Lower lobe of right lung (tissue), 2 donors: ENCODE measurements around the gene INPP4A. TPM values are rescaled to one million over a fixed set of nuclear protein-coding genes. Genes with fewer than 3 reads are reported as not detected.

Experiments
- ATAC-seq, 2 donors: fragments of 200-7000 bp; cut with Tn5 transposase; one replicate each; pipeline ENCODE4 v1.9.1; 2020 to 2022; ENCODE audit warnings: mild to moderate bottlenecking in 2 of 2, moderate library complexity in 2 of 2
- DNase-seq: peaks from one replicate; pipeline ENCODE4 v3.0.0-alpha.2; 2020
- H3K27ac ChIP-seq: fragments of 200-600 bp; one replicate; pipeline ENCODE4 v1.8.0; 2022
- H3K27me3 ChIP-seq: fragments of 200-600 bp; one replicate; pipeline ENCODE4 v1.8.0; 2022; ENCODE audit warnings: low read depth
- H3K36me3 ChIP-seq: fragments of 200-600 bp; one replicate; pipeline ENCODE4 v1.8.0; 2022; ENCODE audit warnings: mild to moderate bottlenecking
- H3K4me1 ChIP-seq: fragments of 200-600 bp; one replicate; pipeline ENCODE4 v1.8.0; 2022
- H3K4me3 ChIP-seq: fragments of 200-600 bp; one replicate; pipeline ENCODE4 v1.8.0; 2022; ENCODE audit warnings: mild to moderate bottlenecking
- H3K9me3 ChIP-seq: fragments of 200-600 bp; one replicate; pipeline ENCODE4 v1.8.0; 2022
- intact Hi-C: fragments of 100-400 bp; cut with DNase I; formaldehyde crosslinking; loops from one replicate; pipeline ENCODE4 v1.11.0; 2022
- total RNA-seq: library from RNA; stranded (reverse); fragmentation: NEBNext Ultra II Directional; extraction: Animal tissue kit (Norgen Biotek cat#: 25700); gene quantifications from one replicate; pipeline ENCODE4 v1.2.1, GENCODE V29; 2021
- TF ChIP-seq, protein P1 (sequence below): fragments of 200-600 bp; IDR thresholded peaks from one replicate; pipeline ENCODE4 v1.8.0; 2022; ENCODE audit warnings: antibody characterized with exemption, mild to moderate bottlenecking
- donor health status: DM: no; HTN: yes; CAD: no; lungs with severe emphysema.

The INPP4A gene
- total RNA-seq, 1 donor from 2014 or later: 35.6 TPM

- DNase-seq (no peak), ATAC-seq (no peak)
- H3K36me3 ChIP-seq: no peaks in the 10 kb centered on the region
- intact Hi-C loops: no loop called here
- TF ChIP-seq, protein P1, sequence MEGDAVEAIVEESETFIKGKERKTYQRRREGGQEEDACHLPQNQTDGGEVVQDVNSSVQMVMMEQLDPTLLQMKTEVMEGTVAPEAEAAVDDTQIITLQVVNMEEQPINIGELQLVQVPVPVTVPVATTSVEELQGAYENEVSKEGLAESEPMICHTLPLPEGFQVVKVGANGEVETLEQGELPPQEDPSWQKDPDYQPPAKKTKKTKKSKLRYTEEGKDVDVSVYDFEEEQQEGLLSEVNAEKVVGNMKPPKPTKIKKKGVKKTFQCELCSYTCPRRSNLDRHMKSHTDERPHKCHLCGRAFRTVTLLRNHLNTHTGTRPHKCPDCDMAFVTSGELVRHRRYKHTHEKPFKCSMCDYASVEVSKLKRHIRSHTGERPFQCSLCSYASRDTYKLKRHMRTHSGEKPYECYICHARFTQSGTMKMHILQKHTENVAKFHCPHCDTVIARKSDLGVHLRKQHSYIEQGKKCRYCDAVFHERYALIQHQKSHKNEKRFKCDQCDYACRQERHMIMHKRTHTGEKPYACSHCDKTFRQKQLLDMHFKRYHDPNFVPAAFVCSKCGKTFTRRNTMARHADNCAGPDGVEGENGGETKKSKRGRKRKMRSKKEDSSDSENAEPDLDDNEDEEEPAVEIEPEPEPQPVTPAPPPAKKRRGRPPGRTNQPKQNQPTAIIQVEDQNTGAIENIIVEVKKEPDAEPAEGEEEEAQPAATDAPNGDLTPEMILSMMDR: no peak
- H3K4me1 ChIP-seq: peaks cover 82% of the 10 kb centered on the region
- no peaks in the 10 kb centered on the region for H3K27me3 ChIP-seq
- no peaks in the 10 kb centered on the region for H3K9me3 ChIP-seq
- H3K4me3 ChIP-seq: no peak overlapping the region
- no peak overlapping the region for H3K27ac ChIP-seq
Measured at GRCh38 chr2:98485453-98485755, 40.7 kb downstream of the INPP4A start.

DNA sequence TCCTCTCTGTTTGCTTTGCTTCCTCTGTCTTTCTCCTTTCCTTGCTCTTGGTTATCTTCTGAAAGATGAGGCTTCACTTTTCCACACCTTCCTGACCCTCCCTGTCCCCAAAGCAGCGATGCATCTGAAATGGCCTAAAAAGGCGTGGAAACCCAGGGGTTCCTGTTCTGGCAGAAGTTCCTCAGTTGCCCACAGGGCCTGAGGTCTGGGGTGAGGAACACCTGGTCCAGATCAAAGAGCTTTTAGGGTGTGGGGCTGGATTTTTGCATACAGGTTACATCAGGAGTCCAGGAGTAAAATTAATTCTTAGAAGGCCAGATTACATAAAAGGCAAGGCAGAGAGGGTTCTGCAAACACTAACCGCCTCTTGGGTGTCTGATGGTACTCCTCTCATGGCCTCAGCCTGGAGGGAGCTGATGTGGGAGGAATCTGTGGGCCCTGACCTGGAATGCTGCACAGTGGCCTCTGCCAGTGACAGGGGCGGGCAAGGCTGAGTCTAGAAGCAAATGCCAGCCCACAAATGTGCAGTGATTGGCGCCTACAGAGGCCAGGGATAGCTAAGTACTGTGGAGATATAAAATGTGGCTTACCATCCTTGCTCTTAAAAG lies 41.8 kb downstream of the INPP4A start:
- TF ChIP-seq, protein P1: no peak
- Histone ChIP-seq H3K36me3 (no peaks in the 10 kb centered on the region), H3K4me3 (no peak overlapping the region), H3K27me3 (no peaks in the 10 kb centered on the region), H3K9me3 (no peaks in the 10 kb centered on the region), H3K4me1 (peaks cover 80% of the 10 kb centered on the region), H3K27ac (no peak overlapping the region)
- ATAC-seq (peak in 1 of 2 donors; percentile 50), DNase-seq (no peak)
- intact Hi-C loops: no loop called here

DNA sequence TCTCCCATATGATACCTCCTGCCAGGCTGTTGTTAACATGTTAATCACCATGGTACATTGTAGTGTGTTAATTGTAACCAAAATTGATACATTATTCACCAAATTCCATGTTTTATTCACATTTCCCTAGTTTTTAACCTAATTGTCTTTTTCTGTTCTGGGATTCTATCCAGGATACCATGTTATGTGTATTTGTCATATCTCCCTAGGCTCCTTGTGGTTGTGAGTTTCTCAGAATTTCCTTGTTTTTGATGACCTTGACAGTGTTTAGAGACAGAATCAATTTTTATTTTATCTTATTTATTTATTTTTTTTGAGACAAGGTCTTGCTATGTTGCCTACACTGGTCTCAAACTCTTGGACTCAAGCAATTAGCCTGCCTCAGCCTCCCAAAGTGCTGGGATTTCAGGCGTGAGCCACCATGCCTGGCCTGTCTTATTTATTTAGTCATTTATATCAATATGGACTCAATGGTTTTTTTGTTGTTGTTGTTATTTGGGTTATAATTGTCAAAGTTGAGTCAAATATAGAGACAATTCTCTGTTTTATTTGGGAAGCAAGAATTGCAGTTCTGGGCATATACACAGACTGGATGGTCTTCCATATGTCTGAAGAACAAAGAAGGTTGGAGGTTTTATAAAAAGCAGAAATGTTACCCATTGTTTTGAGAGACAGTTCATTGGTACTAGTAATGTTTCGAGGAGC lies 42.6 kb downstream of the INPP4A start:
- DNase-seq (no peak), ATAC-seq (no peak)
- Histone ChIP-seq H3K36me3 (no peaks in the 10 kb centered on the region), H3K27me3 (no peaks in the 10 kb centered on the region), H3K27ac (no peak overlapping the region), H3K4me3 (no peak overlapping the region), H3K4me1 (peaks cover 72% of the 10 kb centered on the region), H3K9me3 (no peaks in the 10 kb centered on the region)
- intact Hi-C loops: no loop called here
- TF ChIP-seq, protein P1: no peak

DNA sequence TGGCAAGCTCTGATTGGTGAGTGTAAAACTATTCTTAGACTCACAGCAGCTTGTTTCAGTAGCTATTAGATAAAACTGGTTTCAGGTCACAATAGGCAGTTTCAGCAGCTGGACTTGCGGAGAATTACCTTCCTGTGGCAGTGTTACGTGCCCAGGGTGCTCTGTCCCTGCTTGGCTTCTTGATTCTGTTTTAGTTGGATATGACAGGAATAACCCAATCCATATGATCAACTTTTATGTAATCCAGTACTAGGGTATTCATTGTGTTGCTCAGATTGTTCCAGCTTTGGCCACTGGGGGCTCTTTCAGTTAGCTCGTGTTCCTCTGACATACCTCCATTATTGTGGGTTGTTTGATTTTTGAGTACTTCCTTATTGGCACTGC lies 43.1 kb downstream of the INPP4A start:
- Histone ChIP-seq H3K27ac (no peak overlapping the region), H3K36me3 (no peaks in the 10 kb centered on the region), H3K27me3 (no peaks in the 10 kb centered on the region), H3K9me3 (no peaks in the 10 kb centered on the region), H3K4me1 (peaks cover 67% of the 10 kb centered on the region), H3K4me3 (no peak overlapping the region)
- TF ChIP-seq, protein P1: peak; percentile 45
- intact Hi-C loops: no loop called here
- DNase-seq: no peak
- peak in 1 of 2 donors; percentile 52 for ATAC-seq

DNA sequence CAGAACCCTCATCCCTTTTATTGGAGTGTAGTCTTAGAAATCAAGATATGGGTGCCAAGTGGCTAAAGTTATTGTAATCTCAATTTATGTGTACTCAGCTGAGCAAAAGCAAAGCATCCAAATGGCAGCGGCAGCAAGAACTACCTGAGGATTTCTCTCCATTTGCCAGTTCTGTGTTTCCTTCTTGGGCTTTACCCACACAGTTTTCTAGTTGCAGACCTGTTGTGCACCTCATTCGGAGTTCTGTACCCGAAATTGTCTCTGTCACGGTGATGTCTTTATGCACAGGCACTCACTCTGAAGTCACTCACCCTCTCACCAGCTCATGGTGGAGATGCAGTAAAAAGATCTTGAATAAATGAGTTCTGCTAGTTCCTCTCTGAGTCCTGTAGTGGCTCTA lies 43.6 kb downstream of the INPP4A start:
- Histone ChIP-seq H3K4me1 (peaks cover 63% of the 10 kb centered on the region), H3K27ac (no peak overlapping the region), H3K9me3 (no peaks in the 10 kb centered on the region), H3K36me3 (no peaks in the 10 kb centered on the region), H3K27me3 (no peaks in the 10 kb centered on the region), H3K4me3 (no peak overlapping the region)
- TF ChIP-seq, protein P1: no peak
- intact Hi-C loops: no loop called here
- DNase-seq (no peak), ATAC-seq (no peak)
